HEK293 (cell line): ENCODE data around the gene ZEB2.

Experiments used
- CTCF ChIA-PET: fragments of 350-600 bp; formaldehyde crosslinking; extraction: SDS; loops from one replicate; lab custom pipeline; 2021; ENCODE audit warnings: antibody characterized with exemption; lab: Yijun Ruan, JAX
- POLR2A ChIA-PET: fragments of 300-600 bp; formaldehyde crosslinking; extraction: SDS; loops from one replicate; lab custom pipeline; 2020; ENCODE audit warnings: antibody characterized with exemption, inconsistent platforms; lab: Yijun Ruan, JAX
- H3K27ac ChIP-seq: fragments of 200-500 bp; sonication (Bioruptor generic); 2 replicates; pipeline ENCODE4 v1.5.1; 2014; ENCODE audit warnings: low read depth, low read length, control low read depth, inconsistent platforms; ENCODE audit errors: extremely low read depth
- H3K36me3 ChIP-seq, 2 experiments: fragments of 200-500 bp in 1 of 2; sonication (Bioruptor generic) in 1 of 2; 1 replicate in 1 of 2; 2 replicates in 1 of 2; pipeline ENCODE4 v1.5.1; 2014 to 2017; ENCODE audit warnings: inconsistent platforms in 2 of 2, low read length in 2 of 2; ENCODE audit not compliant: control insufficient read depth in 2 of 2, insufficient read depth in 1 of 2
- H3K4me1 ChIP-seq: fragments of 200-500 bp; sonication (Bioruptor generic); 2 replicates; pipeline ENCODE4 v1.5.1; 2014; ENCODE audit warnings: mild to moderate bottlenecking, low read length, inconsistent platforms; ENCODE audit not compliant: control insufficient read depth, insufficient read depth
- H3K4me3 ChIP-seq: 2 replicates; pipeline ENCODE4 v1.5.1; 2011; ENCODE audit warnings: low read depth, mild to moderate bottlenecking, control low read depth, low read length, moderate library complexity
- H3K9me3 ChIP-seq: fragments of 200-500 bp; sonication (Bioruptor generic); 2 replicates; pipeline ENCODE4 v1.5.1; 2014; ENCODE audit warnings: low read depth, low read length, inconsistent platforms; ENCODE audit not compliant: control insufficient read depth, insufficient read depth
- AEBP2 ChIP-seq: fragments of 450-650 bp; formaldehyde crosslinking; IDR thresholded peaks from 2 replicates; pipeline ENCODE4 v1.5.1; 2016; ENCODE audit warnings: missing biosample characterization, missing genetic modification characterization, borderline replicate concordance
- GFI1B ChIP-seq: fragments of 450-650 bp; formaldehyde crosslinking; IDR thresholded peaks from 2 replicates; pipeline ENCODE4 v1.5.1; 2016; ENCODE audit warnings: missing biosample characterization, missing genetic modification characterization
- HOXA7 ChIP-seq: sonication (generic); formaldehyde crosslinking; IDR thresholded peaks from 2 replicates; pipeline ENCODE4 v1.8.1; 2022; ENCODE audit warnings: missing genetic modification reagents, borderline replicate concordance
- IKZF3 ChIP-seq: fragments of 450-650 bp; IDR thresholded peaks from 2 replicates; pipeline ENCODE4 v1.5.0; 2018; ENCODE audit warnings: missing biosample characterization, mild to moderate bottlenecking, missing genetic modification characterization, moderate library complexity
- KLF8 ChIP-seq: fragments of 450-650 bp; formaldehyde crosslinking; IDR thresholded peaks from 2 replicates; pipeline ENCODE4 v1.5.1; 2016; ENCODE audit warnings: missing biosample characterization, missing genetic modification characterization
- MZF1 ChIP-seq: fragments of 450-650 bp; formaldehyde crosslinking; IDR thresholded peaks from 2 replicates; pipeline ENCODE4 v1.5.1; 2017; ENCODE audit warnings: missing biosample characterization, missing genetic modification characterization, borderline replicate concordance
- PBX3 ChIP-seq: sonication (generic); formaldehyde crosslinking; IDR thresholded peaks from 2 replicates; pipeline ENCODE4 v1.8.1; 2022; ENCODE audit warnings: mild to moderate bottlenecking, moderate library complexity, missing genetic modification reagents
- ZBTB10 ChIP-seq: fragments of 450-650 bp; formaldehyde crosslinking; IDR thresholded peaks from 2 replicates; pipeline ENCODE4 v1.5.1; 2016; ENCODE audit warnings: missing biosample characterization, missing genetic modification characterization
- ZBTB7A ChIP-seq: fragments of 450-650 bp; formaldehyde crosslinking; IDR thresholded peaks from 2 replicates; pipeline ENCODE4 v1.5.1; 2016; ENCODE audit warnings: low read depth, missing biosample characterization, missing genetic modification characterization
- ZIC2 ChIP-seq: fragments of 450-650 bp; formaldehyde crosslinking; IDR thresholded peaks from 2 replicates; pipeline ENCODE4 v1.5.1; 2016; ENCODE audit warnings: missing biosample characterization, missing genetic modification characterization
- ZNF280C ChIP-seq: fragments of 450-650 bp; formaldehyde crosslinking; IDR thresholded peaks from 2 replicates; pipeline ENCODE4 v1.5.1; 2016; ENCODE audit warnings: missing biosample characterization, missing genetic modification characterization
- ZNF292 ChIP-seq: fragments of 450-650 bp; formaldehyde crosslinking; IDR thresholded peaks from 2 replicates; pipeline ENCODE4 v1.5.1; 2016; ENCODE audit warnings: low read depth, missing biosample characterization, missing genetic modification characterization, borderline replicate concordance
- ZNF341 ChIP-seq: fragments of 450-650 bp; formaldehyde crosslinking; IDR thresholded peaks from 2 replicates; pipeline ENCODE4; 2016; ENCODE audit warnings: low read depth, missing biosample characterization, missing genetic modification characterization
- ZNF350 ChIP-seq: fragments of 450-650 bp; formaldehyde crosslinking; IDR thresholded peaks from 2 replicates; pipeline ENCODE4 v1.5.0; 2017; ENCODE audit warnings: missing biosample characterization, mild to moderate bottlenecking, missing genetic modification characterization
- ZNF416 ChIP-seq: fragments of 450-650 bp; formaldehyde crosslinking; IDR thresholded peaks from 2 replicates; pipeline ENCODE4 v1.5.1; 2016; ENCODE audit warnings: missing biosample characterization, missing genetic modification characterization
- ZNF473 ChIP-seq: fragments of 450-650 bp; formaldehyde crosslinking; IDR thresholded peaks from 2 replicates; pipeline ENCODE4 v1.5.1; 2017; ENCODE audit warnings: missing biosample characterization, missing genetic modification characterization
- ZNF580 ChIP-seq: fragments of 450-650 bp; formaldehyde crosslinking; IDR thresholded peaks from 2 replicates; pipeline ENCODE4 v1.5.1; 2016; ENCODE audit warnings: missing biosample characterization, missing genetic modification characterization
- ZNF645 ChIP-seq: fragments of 450-650 bp; formaldehyde crosslinking; IDR thresholded peaks from 2 replicates; pipeline ENCODE4; 2016; ENCODE audit warnings: missing biosample characterization, missing genetic modification characterization
- ZNF785 ChIP-seq: fragments of 450-650 bp; formaldehyde crosslinking; IDR thresholded peaks from 2 replicates; pipeline ENCODE4 v1.5.1; 2016; ENCODE audit warnings: missing biosample characterization, missing genetic modification characterization
- ZSCAN18 ChIP-seq: fragments of 450-650 bp; formaldehyde crosslinking; IDR thresholded peaks from 2 replicates; pipeline ENCODE4 v1.5.1; 2016; ENCODE audit warnings: missing biosample characterization, missing genetic modification characterization
- ZSCAN23 ChIP-seq: fragments of 450-650 bp; formaldehyde crosslinking; IDR thresholded peaks from 2 replicates; pipeline ENCODE4 v1.5.1; 2016; ENCODE audit warnings: missing biosample characterization, missing genetic modification characterization

ZEB2 gene

GRCh38 chr2:144439993-144440392 lies 79.9 kb downstream of the ZEB2 start:
- H3K27ac ChIP-seq, result no peak overlapping the region
- ChIA-PET POLR2A (no interaction called here), CTCF (interaction anchor here (1.7 kb wide), 1 partner anchor 9 kb away, joined by 5 read pairs; no protein-coding TSS in a partner anchor)
- H3K36me3 ChIP-seq, result no peaks in the 10 kb centered on the region
- no peaks in the 10 kb centered on the region for H3K9me3 ChIP-seq
- TF ChIP-seq ZNF341 (no peak), ZNF280C (tag by site-specific recombination) (no peak), AEBP2 (tag by site-specific recombination) (no peak), PBX3 (CRISPR knock-in tag) (no peak), ZNF645 (tag by site-specific recombination) (no peak), ZNF350 (tag by site-specific recombination) (no peak)
- no peak overlapping the region for H3K4me3 ChIP-seq
- peaks cover 9% of the 10 kb centered on the region for H3K4me1 ChIP-seq

GRCh38 chr2:144438801-144439631 lies 80.9 kb downstream of the ZEB2 start:
- Histone ChIP-seq H3K27ac (no peak overlapping the region), H3K4me1 (peaks cover 9% of the 10 kb centered on the region), H3K9me3 (no peaks in the 10 kb centered on the region), H3K36me3 (no peaks in the 10 kb centered on the region), H3K4me3 (no peak overlapping the region)
- POLR2A ChIA-PET, result interaction anchor here (0.7 kb wide), 1 partner anchor 573 kb away, joined by 8 read pairs; no protein-coding TSS in a partner anchor
- TF ChIP-seq GFI1B (tag by site-specific recombination) (no peak), MZF1 (tag by site-specific recombination) (no peak), ZNF580 (tag by site-specific recombination) (no peak), ZBTB7A (tag by site-specific recombination) (no peak), ZNF785 (tag by site-specific recombination) (no peak), HOXA7 (no peak), ZSCAN18 (no peak), ZNF292 (tag by site-specific recombination) (no peak), ZSCAN23 (tag by site-specific recombination) (no peak), IKZF3 (tag by site-specific recombination) (no peak), ZBTB10 (no peak), KLF8 (tag by site-specific recombination) (no peak), ZIC2 (tag by site-specific recombination) (no peak), ZNF473 (tag by site-specific recombination) (no peak), ZNF416 (tag by site-specific recombination) (no peak)
- TF ChIP-seq, all 188 proteins: peak for 0
- CTCF ChIA-PET, result interaction anchor here (0.6 to 1.7 kb wide), 2 partner anchors 10 to 1269 kb away, joined by 5 to 8 read pairs; no protein-coding TSS in a partner anchor
